NCI-H526 (cell line): Measurements from ENCODE around the gene TRIM49D2.
"Not testable (repeated sequence)": the region's sequence is repeated elsewhere in the genome, so short reads cannot be mapped to it uniquely, and the experiment has no call there.

Experiments
- DNase-seq, 2 experiments: peaks; one replicate each; lab custom pipeline; 2025; lab: John Stamatoyannopoulos, UW

The TRIM49D2 gene

GRCh38 chr11:89923764-89924163 is at the start of gene TRIM49D2:
Gene TRIM49D2, plus strand, starts transcription at chr11:89924064. Its CDS starts 2,698 bp downstream, at chr11:89926762.
- not testable (repeated sequence) for DNase-seq

- DNase-seq, result not testable (repeated sequence)
Measured at GRCh38 chr11:89877511-89877910, 46.4 kb upstream of the TRIM49D2 start.

- DNase-seq, result not testable (repeated sequence)
Measured at GRCh38 chr11:89893245-89893644, 30.6 kb upstream of the TRIM49D2 start.

GRCh38 chr11:89900809-89901208 is 23.1 kb upstream of the TRIM49D2 start:
- not testable (repeated sequence) for DNase-seq

- no peak for DNase-seq
Measured at GRCh38 chr11:89922195-89922660, 1.6 kb upstream of the TRIM49D2 start, which contains the start of gene TRIM49D1. Gene TRIM49D1, minus strand, starts transcription at chr11:89922245. Its CDS starts 4,535 bp downstream, at chr11:89917710.

- DNase-seq, result not testable (repeated sequence)
Measured at GRCh38 chr11:89960833-89961232, 37.0 kb downstream of the TRIM49D2 start.

GRCh38 chr11:89965737-89966136 is 41.9 kb downstream of the TRIM49D2 start, which contains the start of gene TRIM64:
Gene TRIM64, plus strand, starts transcription at chr11:89966037. Its CDS starts 2,467 bp downstream, at chr11:89968504.
- DNase-seq, result not testable (repeated sequence)
